ENCODE measurements around the gene PLEKHA6. TPM values are rescaled to one million over a fixed set of nuclear protein-coding genes. Genes with fewer than 3 reads are reported as not detected.

The PLEKHA6 gene
- total and polyA plus RNA-seq, 3 donors from 2014 or later: 5.9 to 14.7 (median 10.0) TPM

DNA sequence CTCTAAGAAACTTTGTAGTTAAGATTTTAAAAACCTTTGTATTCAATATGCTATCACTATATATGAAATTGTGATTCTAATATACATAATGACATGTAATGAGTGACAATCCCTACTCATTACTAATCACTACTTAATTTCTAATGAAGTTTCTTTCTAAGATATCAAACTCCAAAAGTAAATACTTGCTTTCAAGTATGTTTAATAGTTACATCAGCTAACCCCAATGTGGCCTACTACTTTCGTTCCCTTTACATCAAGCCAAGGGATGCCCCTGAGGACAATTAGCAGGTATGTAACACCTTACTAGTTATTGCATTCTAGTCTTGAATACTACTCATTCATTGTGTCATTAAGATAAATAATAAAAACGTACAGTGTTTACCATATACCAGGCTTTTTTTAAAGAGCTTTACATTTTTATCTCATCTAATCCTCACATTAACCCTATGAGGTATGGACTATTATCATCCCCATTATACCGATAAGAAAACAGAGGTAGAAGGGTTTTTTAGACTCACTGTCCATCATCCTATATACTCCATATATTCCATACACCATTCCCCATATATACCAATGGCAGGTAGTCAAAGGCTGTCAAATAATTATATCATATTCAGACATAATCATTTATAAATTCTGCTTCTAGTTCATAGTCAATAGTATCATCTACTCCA lies 47.7 kb upstream of the PLEKHA6 start:
- Histone ChIP-seq H3K4me3 (peak overlapping the region; percentile 77 to 92), H3K27me3 (no peaks in the 10 kb centered on the region), H3K27ac (peak overlapping the region; percentile 18 to 99), H3K9me3 (no peaks in the 10 kb centered on the region), H3K36me3 (ENCODE audit: low read depth, missing control alignments) (no peaks in the 10 kb centered on the region), H3K4me1 (no peaks in the 10 kb centered on the region)
- 3 to 7% methylated on average over 3 of the region's 3 CpGs for WGBS, 2 donors
- TF ChIP-seq, protein P1, sequence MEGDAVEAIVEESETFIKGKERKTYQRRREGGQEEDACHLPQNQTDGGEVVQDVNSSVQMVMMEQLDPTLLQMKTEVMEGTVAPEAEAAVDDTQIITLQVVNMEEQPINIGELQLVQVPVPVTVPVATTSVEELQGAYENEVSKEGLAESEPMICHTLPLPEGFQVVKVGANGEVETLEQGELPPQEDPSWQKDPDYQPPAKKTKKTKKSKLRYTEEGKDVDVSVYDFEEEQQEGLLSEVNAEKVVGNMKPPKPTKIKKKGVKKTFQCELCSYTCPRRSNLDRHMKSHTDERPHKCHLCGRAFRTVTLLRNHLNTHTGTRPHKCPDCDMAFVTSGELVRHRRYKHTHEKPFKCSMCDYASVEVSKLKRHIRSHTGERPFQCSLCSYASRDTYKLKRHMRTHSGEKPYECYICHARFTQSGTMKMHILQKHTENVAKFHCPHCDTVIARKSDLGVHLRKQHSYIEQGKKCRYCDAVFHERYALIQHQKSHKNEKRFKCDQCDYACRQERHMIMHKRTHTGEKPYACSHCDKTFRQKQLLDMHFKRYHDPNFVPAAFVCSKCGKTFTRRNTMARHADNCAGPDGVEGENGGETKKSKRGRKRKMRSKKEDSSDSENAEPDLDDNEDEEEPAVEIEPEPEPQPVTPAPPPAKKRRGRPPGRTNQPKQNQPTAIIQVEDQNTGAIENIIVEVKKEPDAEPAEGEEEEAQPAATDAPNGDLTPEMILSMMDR (IDR thresholded peaks at IDR 0.05): no peak
- TF ChIP-seq POLR2A (IDR thresholded peaks at IDR 0.05): no peak
- DNase-seq: no peak
- intact Hi-C loops (cut with DNase I; ENCODE audit: low total_unique reads): no loop called here

DNA sequence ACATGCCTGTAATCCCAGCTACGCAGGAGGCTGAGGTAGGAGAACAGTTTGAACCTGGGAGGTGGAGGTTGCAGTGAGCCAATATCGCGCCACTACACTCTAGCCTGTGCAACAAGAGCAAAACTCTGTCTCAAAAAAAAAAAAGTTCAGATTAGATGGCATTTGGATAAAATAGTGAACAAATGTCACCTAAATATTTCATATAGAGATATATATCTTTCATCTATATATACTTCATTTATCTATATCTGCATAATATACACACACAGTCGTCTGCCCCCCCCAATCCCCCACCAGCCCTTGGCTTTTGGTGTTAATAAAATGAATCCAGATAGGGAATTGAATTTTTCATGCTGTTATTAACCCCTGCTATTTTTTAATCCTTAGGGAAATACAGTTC lies 46.9 kb upstream of the PLEKHA6 start:
- DNase-seq: no peak
- Histone ChIP-seq H3K36me3 (ENCODE audit: low read depth, missing control alignments) (no peaks in the 10 kb centered on the region), H3K4me3 (no peak overlapping the region), H3K9me3 (no peaks in the 10 kb centered on the region), H3K27ac (peak overlapping the region in 1 of 2 donors; percentile 11), H3K4me1 (no peaks in the 10 kb centered on the region), H3K27me3 (no peaks in the 10 kb centered on the region)
- 33 to 55% methylated on average over 4 of the region's 4 CpGs for WGBS, 2 donors
- intact Hi-C loops (cut with DNase I; ENCODE audit: low total_unique reads): no loop called here
- TF ChIP-seq, protein P1 (IDR thresholded peaks at IDR 0.05): no peak
- TF ChIP-seq POLR2A (IDR thresholded peaks at IDR 0.05): no peak

DNA sequence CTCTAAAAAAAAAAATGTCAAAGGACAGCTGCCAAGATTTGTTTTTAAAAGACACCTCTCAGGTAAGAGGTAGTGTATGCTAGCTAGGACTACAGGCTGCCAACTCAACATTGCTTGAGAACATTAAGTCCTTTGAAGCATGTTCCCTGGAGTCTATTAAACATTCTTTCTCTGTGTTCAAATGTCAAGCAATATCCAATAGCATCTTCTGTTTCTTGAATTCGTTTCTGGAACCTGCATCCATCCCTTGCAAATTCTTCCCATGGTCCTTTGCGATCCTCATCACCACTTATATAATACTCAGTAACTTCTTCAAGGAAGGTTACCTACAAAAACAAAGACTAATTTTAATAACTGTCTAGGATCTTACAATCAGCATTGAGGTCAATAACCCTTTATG lies 46.3 kb upstream of the PLEKHA6 start:
- H3K27me3 ChIP-seq: no peaks in the 10 kb centered on the region
- intact Hi-C loops (cut with DNase I; ENCODE audit: low total_unique reads): no loop called here
- peak overlapping the region in 1 of 2 donors; percentile 11 for H3K27ac ChIP-seq
- no peaks in the 10 kb centered on the region for H3K9me3 ChIP-seq
- 29 to 32% methylated on average over 2 of the region's 2 CpGs for WGBS, 2 donors
- TF ChIP-seq, protein P1 (IDR thresholded peaks at IDR 0.05): no peak
- TF ChIP-seq POLR2A (IDR thresholded peaks at IDR 0.05): no peak
- no peak for DNase-seq
- H3K36me3 ChIP-seq (ENCODE audit: low read depth, missing control alignments): no peaks in the 10 kb centered on the region
- no peaks in the 10 kb centered on the region for H3K4me1 ChIP-seq
- no peak overlapping the region for H3K4me3 ChIP-seq

DNA sequence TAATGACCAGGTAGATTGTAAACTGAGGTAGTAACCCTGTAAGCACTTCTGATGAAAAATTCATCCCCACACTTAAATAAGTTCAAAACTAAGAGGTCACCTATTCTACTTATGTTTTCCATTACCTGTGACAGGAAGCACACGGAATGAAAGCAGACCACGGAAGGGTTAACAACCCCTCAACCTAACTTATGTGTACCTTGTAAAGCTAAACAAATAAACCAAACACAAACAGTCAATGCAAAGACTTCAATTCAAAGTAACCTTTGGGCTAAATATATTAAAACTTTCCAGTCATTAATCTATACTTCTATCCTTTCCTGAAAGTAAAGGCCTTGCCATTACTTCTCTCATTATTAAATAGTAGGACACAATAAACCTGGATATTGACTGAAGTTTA lies 44.9 kb upstream of the PLEKHA6 start:
- Histone ChIP-seq H3K4me3 (no peak overlapping the region), H3K9me3 (no peaks in the 10 kb centered on the region), H3K36me3 (ENCODE audit: low read depth, missing control alignments) (no peaks in the 10 kb centered on the region), H3K4me1 (no peaks in the 10 kb centered on the region), H3K27ac (no peak overlapping the region), H3K27me3 (no peaks in the 10 kb centered on the region)
- 78 to 82% methylated on average over 2 of the region's 2 CpGs for WGBS, 2 donors
- intact Hi-C loops (cut with DNase I; ENCODE audit: low total_unique reads): no loop called here
- DNase-seq: no peak
- TF ChIP-seq, protein P1 (IDR thresholded peaks at IDR 0.05): no peak
- no peak for TF ChIP-seq POLR2A (IDR thresholded peaks at IDR 0.05)

DNA sequence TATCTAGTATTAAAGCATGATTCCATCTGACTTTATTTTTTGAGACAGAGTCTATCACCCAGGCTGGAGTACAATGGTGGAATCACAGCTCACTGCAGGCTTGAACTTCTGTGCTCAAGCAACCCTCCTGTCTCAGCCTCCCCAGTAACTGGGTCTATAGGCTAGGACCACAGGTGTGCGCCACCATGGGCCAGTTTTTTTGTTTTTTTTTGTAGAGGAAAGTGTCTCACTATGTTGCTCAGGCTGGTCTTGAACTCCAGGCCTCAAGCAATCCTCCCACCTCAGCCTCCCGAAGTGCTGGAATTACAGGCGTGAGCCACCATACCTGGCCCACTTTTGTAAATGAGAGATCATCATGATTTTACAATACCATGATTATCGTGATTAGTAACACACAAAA lies 42.7 kb upstream of the PLEKHA6 start:
- TF ChIP-seq, protein P1 (IDR thresholded peaks at IDR 0.05): no peak
- TF ChIP-seq POLR2A (IDR thresholded peaks at IDR 0.05): no peak
- H3K27ac ChIP-seq: no peak overlapping the region
- no peaks in the 10 kb centered on the region for H3K36me3 ChIP-seq (ENCODE audit: low read depth, missing control alignments)
- no peak overlapping the region for H3K4me3 ChIP-seq
- no peaks in the 10 kb centered on the region for H3K4me1 ChIP-seq
- no peaks in the 10 kb centered on the region for H3K27me3 ChIP-seq
- intact Hi-C loops (cut with DNase I; ENCODE audit: low total_unique reads): no loop called here
- no peak for DNase-seq
- WGBS, 2 donors: 81 to 96% methylated on average over 4 of the region's 4 CpGs
- H3K9me3 ChIP-seq: no peaks in the 10 kb centered on the region

Data from testis (tissue), 3 donors.